ENCODE results near the gene WNT1.

The WNT1 gene

DNA sequence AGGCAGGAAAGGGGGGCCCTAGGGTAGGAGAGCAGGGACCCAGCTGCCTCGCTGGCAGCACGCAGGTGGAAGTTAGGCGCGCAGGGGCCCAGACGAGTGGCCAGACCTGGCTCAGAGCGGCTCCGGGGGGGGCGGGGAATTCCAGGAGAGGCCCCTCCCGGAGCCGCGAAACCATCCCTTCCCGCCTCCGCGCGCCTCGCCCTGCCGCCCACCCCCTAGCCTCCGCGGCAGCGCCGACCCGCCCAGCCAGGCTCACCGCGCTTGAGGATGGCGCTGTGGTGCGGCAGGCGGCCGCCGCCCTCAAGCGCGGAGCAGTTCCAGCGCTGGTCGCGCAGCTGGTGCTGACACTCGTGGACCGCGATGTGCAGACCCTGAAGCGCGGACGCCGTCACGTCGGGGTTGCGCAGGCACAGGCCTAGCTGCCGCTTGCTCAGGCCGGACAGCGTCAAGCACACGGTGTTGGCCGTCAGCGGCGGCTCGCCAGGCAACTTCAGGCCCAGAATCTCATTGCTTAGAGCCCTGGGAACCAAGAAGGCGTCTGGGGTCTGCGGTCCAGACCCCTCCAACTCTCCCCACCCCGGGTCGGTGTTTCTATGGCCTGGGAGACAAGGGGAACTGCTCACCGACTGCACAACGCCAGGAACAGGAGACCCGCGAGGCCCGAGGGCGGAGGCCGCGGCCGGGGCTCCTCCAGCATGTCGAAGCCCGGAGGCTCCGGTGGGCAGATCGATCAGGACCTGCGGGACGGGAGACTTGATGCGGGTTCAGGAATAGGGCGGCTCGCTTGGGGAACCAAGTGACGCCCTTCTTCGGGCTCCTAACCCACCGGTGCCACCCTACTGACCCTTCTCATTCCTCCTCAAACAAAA is 8.1 kb upstream of the WNT1 start:
- H3K4me3 ChIP-seq (ENCODE audit: low read depth in 1 of 5, low read length in 5 of 5), result peak overlapping the region in 4 of 5 donors; percentile 30 to 56 (median 49)
- no peaks in the 10 kb centered on the region for H3K36me3 ChIP-seq (ENCODE audit: control insufficient read depth in 5 of 5, insufficient read depth in 5 of 5, low read length in 5 of 5)
- peak overlapping the region in 2 of 5 donors; percentile 19 to 23 for H3K9ac ChIP-seq (ENCODE audit: low read length in 5 of 5)
- no peaks in the 10 kb centered on the region for H3K9me3 ChIP-seq (ENCODE audit: control insufficient read depth in 5 of 5, low read length in 5 of 5)
- H3K27ac ChIP-seq (ENCODE audit: low read depth, low read length), result no peak overlapping the region
- H3K27me3 ChIP-seq (ENCODE audit: control insufficient read depth in 5 of 5, insufficient read depth in 4 of 5, low read length in 5 of 5), result peaks cover 28 to 57% (median 45%) of the 10 kb centered on the region in 5 donors
- H3K4me1 ChIP-seq (ENCODE audit: control insufficient read depth in 5 of 5, insufficient read depth in 5 of 5, low read length in 5 of 5), result peaks cover 2 to 33% (median 33%) of the 10 kb centered on the region in 5 donors

- Histone ChIP-seq H3K27me3 (ENCODE audit: control insufficient read depth in 5 of 5, insufficient read depth in 4 of 5, low read length in 5 of 5) (peaks cover 28 to 58% (median 45%) of the 10 kb centered on the region in 5 donors), H3K4me1 (ENCODE audit: control insufficient read depth in 5 of 5, insufficient read depth in 5 of 5, low read length in 5 of 5) (peaks cover 2 to 33% (median 33%) of the 10 kb centered on the region in 5 donors), H3K9me3 (ENCODE audit: control insufficient read depth in 5 of 5, low read length in 5 of 5) (no peaks in the 10 kb centered on the region), H3K27ac (ENCODE audit: low read depth, low read length) (no peak overlapping the region), H3K4me3 (ENCODE audit: low read depth in 1 of 5, low read length in 5 of 5) (peak overlapping the region; percentile 45 to 56 (median 52)), H3K9ac (ENCODE audit: low read length in 5 of 5) (peak overlapping the region in 1 of 5 donors; percentile 28), H3K36me3 (ENCODE audit: control insufficient read depth in 5 of 5, insufficient read depth in 5 of 5, low read length in 5 of 5) (no peaks in the 10 kb centered on the region)
Measured at GRCh38 chr12:48970702-48971334, 7.3 kb upstream of the WNT1 start.

GRCh38 chr12:48972213-48972951 is 5.7 kb upstream of the WNT1 start:
- Histone ChIP-seq H3K9ac (ENCODE audit: low read length in 5 of 5) (no peak overlapping the region), H3K27ac (ENCODE audit: low read depth, low read length) (no peak overlapping the region), H3K9me3 (ENCODE audit: control insufficient read depth in 5 of 5, low read length in 5 of 5) (no peaks in the 10 kb centered on the region), H3K36me3 (ENCODE audit: control insufficient read depth in 5 of 5, insufficient read depth in 5 of 5, low read length in 5 of 5) (no peaks in the 10 kb centered on the region), H3K4me3 (ENCODE audit: low read depth in 1 of 5, low read length in 5 of 5) (no peak overlapping the region), H3K4me1 (ENCODE audit: control insufficient read depth in 5 of 5, insufficient read depth in 5 of 5, low read length in 5 of 5) (peaks cover 2 to 33% (median 33%) of the 10 kb centered on the region in 5 donors), H3K27me3 (ENCODE audit: control insufficient read depth in 5 of 5, insufficient read depth in 4 of 5, low read length in 5 of 5) (peaks cover 28 to 69% (median 51%) of the 10 kb centered on the region in 5 donors)

DNA sequence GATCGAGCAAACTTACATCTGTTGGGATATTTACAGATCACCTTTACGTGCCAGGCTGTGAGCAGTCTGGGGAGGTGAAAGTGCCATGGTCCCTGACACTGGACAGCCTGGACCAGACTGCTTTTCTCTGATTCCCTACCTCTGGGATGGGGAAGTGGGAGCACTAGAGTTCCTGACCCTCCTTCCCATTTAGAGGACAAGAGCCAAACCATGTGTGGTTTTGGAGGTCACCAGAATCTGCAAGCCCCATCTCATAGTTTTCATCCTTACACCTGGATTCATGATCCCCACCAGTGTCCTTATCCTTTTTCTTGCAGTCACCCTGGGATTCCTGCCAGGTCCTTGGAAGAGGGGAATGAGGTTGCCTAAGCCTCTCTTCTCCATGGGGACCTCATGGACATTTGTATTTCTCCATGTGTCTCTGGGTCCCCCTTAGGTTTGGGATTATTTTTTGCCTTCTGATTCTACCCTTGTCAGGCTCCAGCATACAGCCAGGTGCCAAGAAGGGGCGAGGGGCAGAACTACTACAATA is 5.1 kb upstream of the WNT1 start:
- Histone ChIP-seq H3K27me3 (ENCODE audit: control insufficient read depth in 5 of 5, insufficient read depth in 4 of 5, low read length in 5 of 5) (peaks cover 28 to 74% (median 57%) of the 10 kb centered on the region in 5 donors), H3K9ac (ENCODE audit: low read length in 5 of 5) (no peak overlapping the region), H3K4me3 (ENCODE audit: low read depth in 1 of 5, low read length in 5 of 5) (no peak overlapping the region), H3K27ac (ENCODE audit: low read depth, low read length) (no peak overlapping the region), H3K4me1 (ENCODE audit: control insufficient read depth in 5 of 5, insufficient read depth in 5 of 5, low read length in 5 of 5) (peaks cover 2 to 39% (median 37%) of the 10 kb centered on the region in 5 donors), H3K36me3 (ENCODE audit: control insufficient read depth in 5 of 5, insufficient read depth in 5 of 5, low read length in 5 of 5) (no peaks in the 10 kb centered on the region), H3K9me3 (ENCODE audit: control insufficient read depth in 5 of 5, low read length in 5 of 5) (no peaks in the 10 kb centered on the region)

GRCh38 chr12:48973531-48973930 is 4.6 kb upstream of the WNT1 start:
- H3K4me1 ChIP-seq (ENCODE audit: control insufficient read depth in 5 of 5, insufficient read depth in 5 of 5, low read length in 5 of 5), result peaks cover 2 to 44% (median 42%) of the 10 kb centered on the region in 5 donors
- H3K27me3 ChIP-seq (ENCODE audit: control insufficient read depth in 5 of 5, insufficient read depth in 4 of 5, low read length in 5 of 5), result peaks cover 29 to 78% (median 62%) of the 10 kb centered on the region in 5 donors
- no peak overlapping the region for H3K4me3 ChIP-seq (ENCODE audit: low read depth in 1 of 5, low read length in 5 of 5)
- H3K36me3 ChIP-seq (ENCODE audit: control insufficient read depth in 5 of 5, insufficient read depth in 5 of 5, low read length in 5 of 5), result no peaks in the 10 kb centered on the region
- H3K27ac ChIP-seq (ENCODE audit: low read depth, low read length), result no peak overlapping the region
- H3K9ac ChIP-seq (ENCODE audit: low read length in 5 of 5), result no peak overlapping the region
- no peaks in the 10 kb centered on the region for H3K9me3 ChIP-seq (ENCODE audit: control insufficient read depth in 5 of 5, low read length in 5 of 5)

DNA sequence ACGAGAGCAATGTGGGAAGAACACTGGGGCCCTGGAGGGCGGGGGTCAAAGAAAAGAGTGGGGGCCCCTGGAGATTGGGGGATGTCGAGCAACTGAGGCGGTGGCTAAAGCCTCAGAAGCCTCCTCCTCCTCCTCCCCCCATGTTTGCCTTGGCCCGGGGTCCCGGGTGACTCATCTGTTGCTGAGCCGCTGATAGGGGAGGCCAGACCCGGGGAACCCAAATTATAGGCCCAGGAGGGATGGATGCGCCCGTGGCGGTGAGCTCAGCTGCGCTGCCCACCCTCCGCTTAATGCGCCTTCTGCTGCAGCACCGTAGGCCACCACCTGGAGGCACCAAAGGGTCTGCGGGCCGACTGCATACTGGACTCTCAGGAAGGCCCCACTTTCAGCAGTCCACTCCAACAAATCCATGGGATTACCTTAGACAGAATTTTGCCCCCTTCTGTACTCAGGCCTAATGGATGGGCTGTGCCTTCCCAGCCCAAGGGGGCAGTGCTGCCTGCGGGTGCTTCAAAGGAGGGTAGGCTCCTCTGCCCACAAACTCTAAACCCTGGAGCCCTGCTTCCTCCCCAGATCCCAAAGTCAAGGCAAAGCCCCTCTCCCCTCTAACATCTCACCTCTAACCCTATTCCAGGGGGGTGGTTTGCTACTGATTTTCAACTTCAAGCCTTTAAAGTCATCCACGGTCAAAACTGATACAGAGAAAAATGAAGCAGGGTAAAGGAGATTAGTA is 4.0 kb upstream of the WNT1 start:
- Histone ChIP-seq H3K9ac (ENCODE audit: low read length in 5 of 5) (no peak overlapping the region), H3K4me3 (ENCODE audit: low read depth in 1 of 5, low read length in 5 of 5) (no peak overlapping the region), H3K27me3 (ENCODE audit: control insufficient read depth in 5 of 5, insufficient read depth in 4 of 5, low read length in 5 of 5) (peaks cover 35 to 80% (median 67%) of the 10 kb centered on the region in 5 donors), H3K4me1 (ENCODE audit: control insufficient read depth in 5 of 5, insufficient read depth in 5 of 5, low read length in 5 of 5) (peaks cover 6 to 50% (median 48%) of the 10 kb centered on the region in 5 donors), H3K27ac (ENCODE audit: low read depth, low read length) (no peak overlapping the region), H3K36me3 (ENCODE audit: control insufficient read depth in 5 of 5, insufficient read depth in 5 of 5, low read length in 5 of 5) (no peaks in the 10 kb centered on the region), H3K9me3 (ENCODE audit: control insufficient read depth in 5 of 5, low read length in 5 of 5) (no peaks in the 10 kb centered on the region)

DNA sequence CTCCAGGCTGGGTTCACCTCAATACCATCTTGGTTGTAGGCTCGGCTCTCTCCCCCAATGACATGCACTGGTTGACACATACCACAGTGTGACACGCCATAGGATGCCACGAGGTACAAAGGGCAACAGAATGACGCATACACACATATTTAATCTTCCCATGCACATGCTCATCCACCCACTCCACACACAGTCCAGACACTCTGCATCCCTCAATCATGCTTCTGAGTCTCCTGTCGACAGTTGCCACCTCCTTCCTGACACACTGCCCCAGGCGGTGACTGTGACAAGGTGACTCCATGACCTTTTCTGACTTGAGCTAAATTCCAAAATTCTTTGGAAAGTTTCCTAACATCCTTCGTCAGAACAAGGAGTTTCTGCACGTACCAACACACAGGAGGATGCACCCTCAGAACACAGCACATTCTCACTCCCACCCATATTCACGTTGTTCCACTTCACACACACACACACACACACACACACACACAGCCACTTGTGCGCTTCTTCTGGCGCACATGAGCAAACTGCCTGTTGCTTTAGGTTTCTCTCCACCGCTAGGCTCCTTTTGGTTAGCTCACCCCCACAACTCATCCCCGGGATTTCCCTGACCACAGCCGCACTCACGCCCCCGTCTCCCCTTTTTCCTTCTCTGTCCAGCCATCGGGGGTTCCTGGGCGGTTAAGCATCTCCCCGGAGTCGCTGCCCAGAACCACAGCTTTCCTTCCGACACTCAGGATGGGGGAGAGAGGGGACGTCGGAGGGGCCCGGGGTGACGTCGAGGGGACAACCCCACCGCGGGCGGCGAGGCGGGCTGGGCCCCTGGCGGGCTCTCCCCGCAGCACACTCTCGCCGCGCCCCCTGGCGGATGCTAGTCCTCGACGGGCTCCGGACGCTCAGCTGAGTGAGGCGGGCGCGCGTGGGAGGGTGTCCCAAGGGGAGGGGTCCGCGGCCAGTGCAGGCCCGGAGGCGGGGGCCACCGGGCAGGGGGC is 536 bp upstream of the WNT1 start:
- Histone ChIP-seq H3K27me3 (ENCODE audit: control insufficient read depth in 5 of 5, insufficient read depth in 4 of 5, low read length in 5 of 5) (peaks cover 42 to 80% (median 74%) of the 10 kb centered on the region in 5 donors), H3K4me3 (ENCODE audit: low read depth in 1 of 5, low read length in 5 of 5) (peak overlapping the region in 2 of 5 donors; percentile 62 to 63), H3K4me1 (ENCODE audit: control insufficient read depth in 5 of 5, insufficient read depth in 5 of 5, low read length in 5 of 5) (peaks cover 12 to 53% (median 49%) of the 10 kb centered on the region in 5 donors)

DNA sequence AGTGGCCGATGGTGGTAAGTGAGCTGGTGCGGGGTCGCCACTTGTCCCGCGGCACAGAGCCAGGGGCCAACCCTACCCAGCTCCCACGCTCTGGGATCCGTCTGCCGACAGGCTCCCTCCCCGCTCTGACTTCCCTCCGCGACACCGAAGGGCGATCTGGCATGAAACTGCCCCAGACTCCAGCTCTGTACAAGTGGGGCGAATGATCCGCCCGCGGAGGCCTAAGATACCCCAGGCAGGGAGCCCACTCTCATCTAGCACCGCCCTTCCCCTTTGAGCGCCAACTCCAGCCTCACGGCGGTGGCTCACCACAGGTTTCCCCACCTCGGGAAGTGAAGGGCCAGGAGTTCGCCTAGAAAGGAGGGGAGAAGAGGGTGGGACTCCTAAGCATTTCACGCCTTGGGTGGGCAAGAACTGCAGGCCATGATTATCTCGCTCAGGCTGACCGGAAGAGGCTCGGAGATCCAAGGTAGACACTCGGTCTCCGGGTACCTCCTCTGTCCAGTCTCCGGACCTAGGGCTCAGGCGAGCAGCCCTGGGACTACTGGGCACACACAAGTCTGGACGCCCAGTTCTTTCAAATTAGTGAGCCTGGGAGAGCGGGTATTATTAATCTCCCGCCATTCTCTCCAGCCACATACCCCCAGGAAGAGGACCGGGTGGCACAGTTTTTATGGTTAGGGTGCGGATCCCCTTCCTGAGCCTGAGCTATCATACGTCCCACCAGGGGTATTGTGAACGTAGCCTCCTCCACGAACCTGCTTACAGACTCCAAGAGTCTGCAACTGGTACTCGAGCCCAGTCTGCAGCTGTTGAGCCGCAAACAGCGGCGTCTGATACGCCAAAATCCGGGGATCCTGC is 849 bp downstream of the WNT1 start:
- H3K4me1 ChIP-seq (ENCODE audit: control insufficient read depth in 5 of 5, insufficient read depth in 5 of 5, low read length in 5 of 5), result peaks cover 12 to 44% (median 41%) of the 10 kb centered on the region in 5 donors

More for the DNA sequence above, 536 bp upstream of the WNT1 start:
- Histone ChIP-seq H3K27ac (ENCODE audit: low read depth, low read length) (no peak overlapping the region), H3K9me3 (ENCODE audit: control insufficient read depth in 5 of 5, low read length in 5 of 5) (no peaks in the 10 kb centered on the region), H3K9ac (ENCODE audit: low read length in 5 of 5) (peak overlapping the region in 1 of 5 donors; percentile 17), H3K36me3 (ENCODE audit: control insufficient read depth in 5 of 5, insufficient read depth in 5 of 5, low read length in 5 of 5) (no peaks in the 10 kb centered on the region)

More for the DNA sequence above, 849 bp downstream of the WNT1 start:
- peak overlapping the region; percentile 51 to 63 (median 61) for H3K4me3 ChIP-seq (ENCODE audit: low read depth in 1 of 5, low read length in 5 of 5)
- H3K9ac ChIP-seq (ENCODE audit: low read length in 5 of 5), result peak overlapping the region in 2 of 5 donors; percentile 53 to 64
- H3K27me3 ChIP-seq (ENCODE audit: control insufficient read depth in 5 of 5, insufficient read depth in 4 of 5, low read length in 5 of 5), result peaks cover 48 to 75% (median 60%) of the 10 kb centered on the region in 5 donors
- H3K27ac ChIP-seq (ENCODE audit: low read depth, low read length), result no peak overlapping the region
- H3K36me3 ChIP-seq (ENCODE audit: control insufficient read depth in 5 of 5, insufficient read depth in 5 of 5, low read length in 5 of 5), result no peaks in the 10 kb centered on the region
- H3K9me3 ChIP-seq (ENCODE audit: control insufficient read depth in 5 of 5, low read length in 5 of 5), result no peaks in the 10 kb centered on the region
